Trophoblast cell (in vitro differentiated cells and primary cell): ENCODE measurements around the gene ZNF692.
A peak's percentile ranks its signal among the peaks of the same experiment; 100 is the strongest.

ENCODE experiments used
- DNase-seq, 2 donors: peaks; one replicate each; pipeline ENCODE4 v3.0.0-alpha.2; 2016
- H2AFZ ChIP-seq: 2 replicates; pipeline ENCODE4 v1.6.1; 2013; ENCODE audit warnings: low read length, moderate library complexity, mild to moderate bottlenecking; ENCODE audit not compliant: insufficient read depth, poor library complexity
- H2AK5ac ChIP-seq: 2 replicates; pipeline ENCODE4 v1.6.1; 2013; ENCODE audit warnings: mild to moderate bottlenecking, low read length
- H2BK120ac ChIP-seq: 2 replicates; pipeline ENCODE4 v1.6.1; 2013; ENCODE audit warnings: low read length, mild to moderate bottlenecking, moderate library complexity; ENCODE audit not compliant: insufficient read depth, poor library complexity
- H2BK12ac ChIP-seq: 2 replicates; pipeline ENCODE4 v1.6.1; 2013; ENCODE audit warnings: mild to moderate bottlenecking, low read length, moderate library complexity
- H2BK5ac ChIP-seq: 2 replicates; pipeline ENCODE4 v1.6.1; 2013; ENCODE audit warnings: low read length, low read depth, moderate library complexity, mild to moderate bottlenecking; ENCODE audit not compliant: poor library complexity
- H3K14ac ChIP-seq: 2 replicates; pipeline ENCODE4 v1.6.1; 2013; ENCODE audit warnings: mild to moderate bottlenecking, low read length
- H3K18ac ChIP-seq: 2 replicates; pipeline ENCODE4 v1.6.1; 2013; ENCODE audit warnings: mild to moderate bottlenecking, low read length
- H3K23ac ChIP-seq: 2 replicates; pipeline ENCODE4 v1.6.1; 2013; ENCODE audit warnings: low read length
- H3K27ac ChIP-seq: 2 replicates; pipeline ENCODE4 v1.5.1; 2013; ENCODE audit warnings: low read depth, mild to moderate bottlenecking, inconsistent platforms, low read length, moderate library complexity
- H3K27me3 ChIP-seq: 2 replicates; pipeline ENCODE4 v1.6.1; 2013; ENCODE audit warnings: inconsistent platforms, mild to moderate bottlenecking, low read length, moderate library complexity; ENCODE audit not compliant: insufficient read depth
- H3K36me3 ChIP-seq, 2 experiments: 1 replicate in 1 of 2; 2 replicates in 1 of 2; pipeline ENCODE4 v1.6.1; 2013; ENCODE audit warnings: low read length in 2 of 2, mild to moderate bottlenecking in 2 of 2, moderate library complexity in 1 of 2; ENCODE audit not compliant: insufficient read depth in 2 of 2, control insufficient read depth in 1 of 2
- H3K4ac ChIP-seq: 2 replicates; pipeline ENCODE4 v1.6.1; 2013; ENCODE audit warnings: low read depth, mild to moderate bottlenecking, low read length, moderate library complexity
- H3K4me1 ChIP-seq, 2 experiments: 1 replicate in 1 of 2; 2 replicates in 1 of 2; pipeline ENCODE4 v1.6.1; 2013; ENCODE audit warnings: low read length in 2 of 2, mild to moderate bottlenecking in 2 of 2, moderate library complexity in 1 of 2; ENCODE audit not compliant: insufficient read depth in 2 of 2, control insufficient read depth in 1 of 2
- H3K4me2 ChIP-seq: 2 replicates; pipeline ENCODE4 v1.6.1; 2013; ENCODE audit warnings: inconsistent platforms, mild to moderate bottlenecking, low read length, moderate library complexity
- H3K4me3 ChIP-seq: 2 replicates; pipeline ENCODE4 v1.5.1; 2013; ENCODE audit warnings: mild to moderate bottlenecking, low read depth, low read length, inconsistent platforms
- H3K79me1 ChIP-seq: one replicate; pipeline ENCODE4 v1.6.1; 2013; ENCODE audit warnings: low read length
- H3K79me2 ChIP-seq: 2 replicates; pipeline ENCODE4 v1.6.1; 2013; ENCODE audit warnings: low read length, mild to moderate bottlenecking; ENCODE audit not compliant: control insufficient read depth, insufficient read depth, poor library complexity
- H3K9ac ChIP-seq: 2 replicates; pipeline ENCODE4 v1.6.1; 2013; ENCODE audit warnings: mild to moderate bottlenecking, low read length
- H3K9me3 ChIP-seq: 2 replicates; pipeline ENCODE4 v1.6.1; 2013; ENCODE audit warnings: low read depth, mild to moderate bottlenecking, control low read depth, inconsistent platforms, low read length; ENCODE audit not compliant: insufficient read depth
- H4K12ac ChIP-seq: 2 replicates; pipeline ENCODE4 v1.6.1; 2013; ENCODE audit warnings: low read depth, mild to moderate bottlenecking, low read length, moderate library complexity
- H4K8ac ChIP-seq: 2 replicates; pipeline ENCODE4 v1.6.1; 2013; ENCODE audit warnings: low read depth, mild to moderate bottlenecking, low read length, moderate library complexity
- H4K91ac ChIP-seq: one replicate; pipeline ENCODE4 v1.6.1; 2013; ENCODE audit warnings: low read depth, mild to moderate bottlenecking, low read length, moderate library complexity
- WGBS: extraction: QIAGEN DNeasy Blood & Tissue Kit; methylation state at CpG from one replicate; pipeline ENCODE4 v1.1.7; 2013; ENCODE audit warnings: missing lambda C conversion rate; ENCODE audit not compliant: insufficient read length, insufficient coverage; ENCODE audit errors: extremely low coverage; 5-methylcytosine and 5-hydroxymethylcytosine counted together

The ZNF692 gene

GRCh38 chr1:248873409-248873992 is 14.6 kb upstream of the ZNF692 start:
- Histone ChIP-seq H3K79me1 (peaks cover 4% of the 10 kb centered on the region), H2BK5ac (peak overlapping the region; percentile 8), H3K27me3 (no peaks in the 10 kb centered on the region), H3K4me3 (peak overlapping the region; percentile 75), H3K36me3 (no peaks in the 10 kb centered on the region), H2BK12ac (peak overlapping the region; percentile 5), H3K23ac (no peak overlapping the region), H3K18ac (no peak overlapping the region), H2BK120ac (no peak overlapping the region), H3K27ac (peak overlapping the region; percentile 75), H3K9ac (peak overlapping the region; percentile 6), H3K4me1 (peaks cover 0 to 3% of the 10 kb centered on the region in 2 experiments), H4K8ac (peak overlapping the region; percentile 27), H3K4ac (no peak overlapping the region), H4K12ac (peak overlapping the region; percentile 22), H3K4me2 (peak overlapping the region; percentile 73), H3K14ac (peak overlapping the region; percentile 48), H4K91ac (peak overlapping the region; percentile 8), H3K79me2 (no peaks in the 10 kb centered on the region), H2AK5ac (no peak overlapping the region), H3K9me3 (no peaks in the 10 kb centered on the region), H2AFZ (peak overlapping the region; percentile 12)
- peak; percentile 98 to 99 for DNase-seq
- whole genome bisulfite sequencing = no CpG with 5 or more reads among the region's 41 CpGs

GRCh38 chr1:248872752-248873408 is 14.0 kb upstream of the ZNF692 start:
- peak overlapping the region; percentile 12 for H2AFZ ChIP-seq
- H4K91ac ChIP-seq = no peak overlapping the region
- H3K23ac ChIP-seq = no peak overlapping the region
- H3K4ac ChIP-seq = no peak overlapping the region
- no peak overlapping the region for H2BK12ac ChIP-seq
- H3K79me1 ChIP-seq = peaks cover 4% of the 10 kb centered on the region
- H2BK5ac ChIP-seq = no peak overlapping the region
- H3K27ac ChIP-seq = peak overlapping the region; percentile 75
- H3K4me1 ChIP-seq = peaks cover 0 to 3% of the 10 kb centered on the region in 2 experiments
- H2AK5ac ChIP-seq = no peak overlapping the region
- H3K4me2 ChIP-seq = peak overlapping the region; percentile 73
- no peak overlapping the region for H2BK120ac ChIP-seq
- peak overlapping the region; percentile 27 for H4K8ac ChIP-seq
- H3K9me3 ChIP-seq = no peaks in the 10 kb centered on the region
- H4K12ac ChIP-seq = peak overlapping the region; percentile 22
- DNase-seq = peak; percentile 86 to 89
- H3K79me2 ChIP-seq = no peaks in the 10 kb centered on the region
- H3K9ac ChIP-seq = peak overlapping the region; percentile 6
- no peak overlapping the region for H3K14ac ChIP-seq
- WGBS = no CpG with 5 or more reads among the region's 31 CpGs
- no peaks in the 10 kb centered on the region for H3K36me3 ChIP-seq
- H3K18ac ChIP-seq = no peak overlapping the region
- H3K4me3 ChIP-seq = peak overlapping the region; percentile 75
- H3K27me3 ChIP-seq = no peaks in the 10 kb centered on the region

- peaks cover 4% of the 10 kb centered on the region for H3K79me1 ChIP-seq
- no peak overlapping the region for H3K27ac ChIP-seq
- peak overlapping the region; percentile 50 for H4K12ac ChIP-seq
- peak; percentile 45 to 86 for DNase-seq
- H3K18ac ChIP-seq = no peak overlapping the region
- H3K4ac ChIP-seq = no peak overlapping the region
- no peak overlapping the region for H3K4me2 ChIP-seq
- H2BK5ac ChIP-seq = no peak overlapping the region
- no peaks in the 10 kb centered on the region for H3K27me3 ChIP-seq
- no peaks in the 10 kb centered on the region for H3K9me3 ChIP-seq
- no peaks in the 10 kb centered on the region for H3K79me2 ChIP-seq
- no peak overlapping the region for H4K91ac ChIP-seq
- H3K36me3 ChIP-seq = no peaks in the 10 kb centered on the region
- no peak overlapping the region for H2BK120ac ChIP-seq
- no peak overlapping the region for H2AK5ac ChIP-seq
- WGBS = no CpG with 5 or more reads among the region's 3 CpGs
- peak overlapping the region; percentile 22 for H3K14ac ChIP-seq
- no peak overlapping the region for H4K8ac ChIP-seq
- no peak overlapping the region for H3K9ac ChIP-seq
- H3K23ac ChIP-seq = no peak overlapping the region
- no peak overlapping the region for H3K4me3 ChIP-seq
- peaks cover 0 to 3% of the 10 kb centered on the region in 2 experiments for H3K4me1 ChIP-seq
- H2AFZ ChIP-seq = no peak overlapping the region
- no peak overlapping the region for H2BK12ac ChIP-seq
Observed at GRCh38 chr1:248871837-248872401, 13.0 kb upstream of the ZNF692 start.

- peaks cover 11% of the 10 kb centered on the region for H3K79me1 ChIP-seq
- H3K14ac ChIP-seq = peak overlapping the region; percentile 16
- H3K4me3 ChIP-seq = peak overlapping the region; percentile 70
- H3K4me2 ChIP-seq = peak overlapping the region; percentile 99
- DNase-seq = peak; percentile 63 to 86
- H2AFZ ChIP-seq = peak overlapping the region; percentile 78
- peak overlapping the region; percentile 80 for H4K8ac ChIP-seq
- H3K27ac ChIP-seq = no peak overlapping the region
- no CpG with 5 or more reads among the region's 46 CpGs for WGBS
- peaks cover 4% of the 10 kb centered on the region for H3K9me3 ChIP-seq
- H3K23ac ChIP-seq = no peak overlapping the region
- H2BK5ac ChIP-seq = no peak overlapping the region
- peak overlapping the region; percentile 29 for H4K91ac ChIP-seq
- H2AK5ac ChIP-seq = no peak overlapping the region
- no peaks in the 10 kb centered on the region for H3K27me3 ChIP-seq
- H3K79me2 ChIP-seq = peaks cover 8% of the 10 kb centered on the region
- H4K12ac ChIP-seq = no peak overlapping the region
- H3K4ac ChIP-seq = no peak overlapping the region
- H3K4me1 ChIP-seq = peaks cover 8 to 13% of the 10 kb centered on the region in 2 experiments
- H3K36me3 ChIP-seq = no peaks in the 10 kb centered on the region
- H2BK120ac ChIP-seq = no peak overlapping the region
- H3K18ac ChIP-seq = no peak overlapping the region
- H2BK12ac ChIP-seq = no peak overlapping the region
- H3K9ac ChIP-seq = peak overlapping the region; percentile 72
Observed at GRCh38 chr1:248862998-248863881, 4.4 kb upstream of the ZNF692 start.
